Fibroblast of lung (primary cell): ENCODE data around the gene VAPB. TPM values are rescaled to one million over a fixed set of nuclear protein-coding genes. Genes with fewer than 3 reads are reported as not detected.

Experiments
- DNase-seq, 2 donors: peaks; one replicate each; pipeline versions ENCODE4 v3.0.0 to v3.0.0-alpha.2; 2010; ENCODE audit warnings: low read depth in 2 of 2
- H2AFZ ChIP-seq: 2 replicates; pipeline ENCODE4 v1.5.1; 2012; ENCODE audit warnings: low read length, control low read depth, inconsistent platforms
- H3K27ac ChIP-seq: 2 replicates; pipeline ENCODE4 v1.5.1; 2011; ENCODE audit warnings: low read length, control low read depth; ENCODE audit not compliant: insufficient read depth
- H3K27me3 ChIP-seq: 2 replicates; pipeline ENCODE4 v1.5.1; 2011; ENCODE audit warnings: mild to moderate bottlenecking, low read length; ENCODE audit not compliant: control insufficient read depth, insufficient read depth
- H3K36me3 ChIP-seq: 2 replicates; pipeline ENCODE4 v1.5.1; 2011; ENCODE audit warnings: low read length; ENCODE audit not compliant: control insufficient read depth, insufficient read depth
- H3K4me1 ChIP-seq: 2 replicates; pipeline ENCODE4 v1.5.1; 2011; ENCODE audit warnings: low read length; ENCODE audit not compliant: control insufficient read depth, insufficient read depth; ENCODE audit errors: extremely low read depth
- H3K4me2 ChIP-seq: 2 replicates; pipeline ENCODE4 v1.5.1; 2011; ENCODE audit warnings: low read length, control low read depth; ENCODE audit not compliant: insufficient read depth; ENCODE audit errors: extremely low read depth
- H3K4me3 ChIP-seq, 4 experiments: fragments of 200-600 bp in 1 of 4; sonication (generic) in 1 of 4; replicated peaks in 1 of 4; 2 replicates each; pipeline ENCODE4 v1.5.1; 2011 to 2016; ENCODE audit warnings: low read length in 4 of 4, low read depth in 3 of 4, mild to moderate bottlenecking in 3 of 4, control low read depth in 2 of 4, inconsistent platforms in 1 of 4, mixed read lengths in 1 of 4; ENCODE audit not compliant: insufficient read depth in 1 of 4; ENCODE audit errors: control extremely low read depth in 1 of 4
- H3K79me2 ChIP-seq: 2 replicates; pipeline ENCODE4 v1.5.1; 2012; ENCODE audit warnings: mild to moderate bottlenecking, low read length, inconsistent platforms; ENCODE audit not compliant: control insufficient read depth, insufficient read depth
- H3K9ac ChIP-seq: 2 replicates; pipeline ENCODE4 v1.5.1; 2011; ENCODE audit warnings: mild to moderate bottlenecking, low read length, control low read depth; ENCODE audit not compliant: insufficient read depth
- H3K9me3 ChIP-seq: 2 replicates; pipeline ENCODE4 v1.5.1; 2012; ENCODE audit warnings: low read depth, low read length; ENCODE audit not compliant: control insufficient read depth, insufficient read depth
- H4K20me1 ChIP-seq: 2 replicates; pipeline ENCODE4 v1.5.1; 2011; ENCODE audit warnings: low read length; ENCODE audit not compliant: control insufficient read depth, insufficient read depth; ENCODE audit errors: extremely low read depth
- EZH2 ChIP-seq: IDR thresholded peaks from 2 replicates; pipeline ENCODE4 v1.5.1; 2012; ENCODE audit warnings: low read length, control low read depth, mild to moderate bottlenecking; ENCODE audit errors: missing control alignments
- polyA plus RNA-seq, 2 donors: library from polyadenylated mRNA; depleted of rRNA in 1 of 2; stranded (reverse) in 1 of 2; unstranded in 1 of 2; fragments of >200 nt; gene quantifications; 2 replicates each; pipeline ENCODE4 v1.2.1, GENCODE V29; 2011 to 2012; ENCODE audit warnings: missing spikeins in 1 of 2
- total RNA-seq: library from RNA; depleted of rRNA; stranded (reverse); fragments of >200 nt; gene quantifications from 2 replicates; pipeline ENCODE4 v1.2.1, GENCODE V29; 2014
- TF ChIP-seq, protein P1 (sequence below), 2 donors: IDR thresholded peaks in 1 of 2; conservative IDR thresholded peaks in 1 of 2; 1 replicate in 1 of 2; 2 replicates in 1 of 2; pipeline ENCODE4 v1.5.1; 2011 to 2012; ENCODE audit warnings: low read length in 2 of 2, control low read depth in 1 of 2, inconsistent platforms in 1 of 2, low read depth in 1 of 2, mild to moderate bottlenecking in 1 of 2

Gene VAPB
- total and polyA plus RNA-seq, 2 donors (not counting 1 experiment from before 2014, with no cell fraction given): 13.0 to 43.7 TPM

- Histone ChIP-seq H4K20me1 (no peaks in the 10 kb centered on the region), H3K9ac (no peak overlapping the region), H2AFZ (no peak overlapping the region)
Measured at GRCh38 chr20:58496429-58496769, 107.4 kb downstream of the VAPB start.

DNA sequence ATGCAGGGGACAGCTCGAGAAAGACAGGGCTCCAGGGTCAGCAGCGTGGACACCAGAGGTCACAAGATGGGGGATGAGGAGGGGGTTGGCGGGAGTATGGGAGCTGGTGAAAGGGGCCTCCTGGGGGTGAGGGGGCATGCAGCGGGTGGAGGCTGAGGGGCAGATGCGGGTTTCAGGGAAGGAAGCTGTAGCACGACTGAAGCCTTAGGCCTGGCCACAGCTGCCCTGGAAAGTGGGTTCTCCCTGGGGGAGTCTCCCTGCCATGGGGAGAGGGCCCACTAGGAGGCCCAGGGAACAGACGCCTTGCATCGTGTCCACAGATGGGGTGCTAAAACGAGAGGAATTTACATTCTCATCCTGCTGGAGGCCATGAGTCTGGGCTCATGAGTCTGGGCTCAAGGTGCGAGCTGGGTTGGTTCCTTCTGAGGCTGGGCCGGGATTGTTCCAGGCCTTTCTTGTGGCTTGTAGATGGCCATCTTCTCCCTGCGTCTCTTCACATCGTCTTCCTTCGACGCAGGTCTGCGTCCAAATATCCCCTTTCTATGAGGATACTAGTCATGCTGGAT is 108.1 kb downstream of the VAPB start:
- H3K9ac ChIP-seq: no peak overlapping the region
- H2AFZ ChIP-seq: no peak overlapping the region
- H3K27ac ChIP-seq: no peak overlapping the region
- H3K4me3 ChIP-seq: no peak overlapping the region
- H3K27me3 ChIP-seq: no peaks in the 10 kb centered on the region
- no peaks in the 10 kb centered on the region for H3K9me3 ChIP-seq
- DNase-seq: no peak
- H3K36me3 ChIP-seq: no peaks in the 10 kb centered on the region
- H3K4me2 ChIP-seq: no peak overlapping the region
- H3K79me2 ChIP-seq: no peaks in the 10 kb centered on the region
- H3K4me1 ChIP-seq: no peaks in the 10 kb centered on the region
- H4K20me1 ChIP-seq: no peaks in the 10 kb centered on the region
- TF ChIP-seq, protein P1, sequence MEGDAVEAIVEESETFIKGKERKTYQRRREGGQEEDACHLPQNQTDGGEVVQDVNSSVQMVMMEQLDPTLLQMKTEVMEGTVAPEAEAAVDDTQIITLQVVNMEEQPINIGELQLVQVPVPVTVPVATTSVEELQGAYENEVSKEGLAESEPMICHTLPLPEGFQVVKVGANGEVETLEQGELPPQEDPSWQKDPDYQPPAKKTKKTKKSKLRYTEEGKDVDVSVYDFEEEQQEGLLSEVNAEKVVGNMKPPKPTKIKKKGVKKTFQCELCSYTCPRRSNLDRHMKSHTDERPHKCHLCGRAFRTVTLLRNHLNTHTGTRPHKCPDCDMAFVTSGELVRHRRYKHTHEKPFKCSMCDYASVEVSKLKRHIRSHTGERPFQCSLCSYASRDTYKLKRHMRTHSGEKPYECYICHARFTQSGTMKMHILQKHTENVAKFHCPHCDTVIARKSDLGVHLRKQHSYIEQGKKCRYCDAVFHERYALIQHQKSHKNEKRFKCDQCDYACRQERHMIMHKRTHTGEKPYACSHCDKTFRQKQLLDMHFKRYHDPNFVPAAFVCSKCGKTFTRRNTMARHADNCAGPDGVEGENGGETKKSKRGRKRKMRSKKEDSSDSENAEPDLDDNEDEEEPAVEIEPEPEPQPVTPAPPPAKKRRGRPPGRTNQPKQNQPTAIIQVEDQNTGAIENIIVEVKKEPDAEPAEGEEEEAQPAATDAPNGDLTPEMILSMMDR (conservative IDR thresholded peaks at IDR 0.05 in 1 of 2, IDR thresholded peaks at IDR 0.05 in 1 of 2; ENCODE audit: low read depth in 1 of 2, low read length in 2 of 2): no peak
- TF ChIP-seq EZH2: no peak

More at GRCh38 chr20:58496429-58496769, 107.4 kb downstream of the VAPB start:
- no peaks in the 10 kb centered on the region for H3K27me3 ChIP-seq
- no peak overlapping the region for H3K4me3 ChIP-seq
- no peak overlapping the region for H3K4me2 ChIP-seq
- H3K4me1 ChIP-seq: no peaks in the 10 kb centered on the region
- no peaks in the 10 kb centered on the region for H3K79me2 ChIP-seq
- DNase-seq: no peak
- no peaks in the 10 kb centered on the region for H3K36me3 ChIP-seq
- no peak overlapping the region for H3K27ac ChIP-seq
- TF ChIP-seq EZH2: no peak
- TF ChIP-seq, protein P1 (conservative IDR thresholded peaks at IDR 0.05 in 1 of 2, IDR thresholded peaks at IDR 0.05 in 1 of 2; ENCODE audit: low read depth in 1 of 2, low read length in 2 of 2): no peak
- no peaks in the 10 kb centered on the region for H3K9me3 ChIP-seq

DNA sequence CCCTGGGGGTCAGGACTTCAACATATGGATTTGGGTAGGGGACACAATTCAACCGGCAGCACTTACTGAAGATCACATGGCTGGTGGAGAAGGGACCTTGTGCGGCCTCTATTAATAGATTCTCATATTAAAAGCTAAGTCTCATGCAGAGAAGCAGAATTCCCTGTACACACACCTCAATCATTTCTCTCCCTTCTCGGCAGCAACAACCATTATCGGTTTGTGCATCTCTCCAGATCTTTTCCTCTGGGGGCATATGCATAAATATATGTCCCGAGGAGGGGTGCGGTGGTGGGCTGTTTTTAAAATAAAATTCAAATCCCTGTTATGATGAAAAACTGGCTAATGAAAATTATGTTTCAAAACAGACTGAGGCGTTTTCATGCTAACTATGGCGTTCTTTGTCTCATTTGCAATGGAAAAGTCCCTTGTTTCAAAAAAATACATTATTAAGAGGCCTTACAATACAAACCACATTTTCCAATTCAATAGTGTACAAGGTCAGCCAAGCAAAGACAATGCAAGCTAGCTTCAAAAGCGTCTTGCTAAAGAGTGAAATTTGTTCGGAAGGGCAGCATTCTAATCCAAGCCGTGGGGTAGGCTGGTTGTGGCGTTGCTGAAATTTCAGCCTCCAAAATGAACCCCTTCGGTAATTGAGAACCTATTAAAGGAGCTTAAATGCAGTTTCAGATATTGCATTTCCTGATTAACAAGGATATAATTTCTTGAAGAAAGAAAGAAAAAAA is 108.9 kb downstream of the VAPB start:
- H3K4me3 ChIP-seq: no peak overlapping the region
- H4K20me1 ChIP-seq: no peaks in the 10 kb centered on the region
- H3K4me2 ChIP-seq: no peak overlapping the region
- no peaks in the 10 kb centered on the region for H3K9me3 ChIP-seq
- H3K9ac ChIP-seq: no peak overlapping the region
- no peaks in the 10 kb centered on the region for H3K4me1 ChIP-seq
- H3K36me3 ChIP-seq: no peaks in the 10 kb centered on the region
- TF ChIP-seq, protein P1 (conservative IDR thresholded peaks at IDR 0.05 in 1 of 2, IDR thresholded peaks at IDR 0.05 in 1 of 2; ENCODE audit: low read depth in 1 of 2, low read length in 2 of 2): no peak
- no peak for TF ChIP-seq EZH2
- H3K79me2 ChIP-seq: no peaks in the 10 kb centered on the region
- no peak overlapping the region for H3K27ac ChIP-seq
- no peaks in the 10 kb centered on the region for H3K27me3 ChIP-seq
- no peak overlapping the region for H2AFZ ChIP-seq
- no peak for DNase-seq
